ENCODE results near the gene LYST.

GRCh38 chr1:235906436-235906835 lies 39.7 kb upstream of the LYST start:
- no peak for TF ChIP-seq CTCF (IDR thresholded peaks at IDR 0.05)
- TF ChIP-seq EP300 (IDR thresholded peaks at IDR 0.05) = no peak
- no peak for TF ChIP-seq POLR2A (IDR thresholded peaks at IDR 0.05; ENCODE audit: low read depth)
- TF ChIP-seq POLR2AphosphoS5 (IDR thresholded peaks at IDR 0.05) = no peak
